ENCODE measurements around the gene NR5A1. TPM values are rescaled to one million over a fixed set of nuclear protein-coding genes. Genes with fewer than 3 reads are reported as not detected.

The NR5A1 gene
- total RNA-seq, 1 experiment from 2014 or later: 0.64 TPM

DNA sequence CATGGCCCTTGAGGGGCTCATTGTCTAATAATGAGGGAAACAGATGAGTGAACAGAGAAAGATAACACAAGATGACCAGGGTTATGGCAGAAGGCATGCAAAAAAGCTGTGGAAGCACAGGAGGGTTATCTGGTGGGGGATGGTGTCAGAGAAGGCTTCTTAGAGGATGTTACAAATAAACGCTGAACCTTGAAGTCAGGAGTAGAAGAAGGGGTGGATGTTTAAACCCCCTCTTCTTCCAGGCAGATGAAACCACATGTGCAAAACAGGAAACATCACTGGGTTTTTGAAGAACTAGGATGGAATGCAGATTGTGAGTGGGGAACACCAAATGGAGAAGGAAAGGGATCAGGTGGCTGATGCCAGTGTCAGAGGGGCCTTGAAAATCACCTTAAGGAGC is 41.8 kb upstream of the NR5A1 start:
- ChIA-PET POLR2A (no interaction called here), RAD21 (ENCODE audit: low non-redundant PET in 1 of 2, low total read pairs in 2 of 2, uncharacterized antibody in 2 of 2, unreplicated experiment in 2 of 2) (no interaction called here), CTCF (interaction anchor here (2.4 kb wide), 1 partner anchor 12 kb away, joined by 11 read pairs; no protein-coding TSS in a partner anchor)
- no peak overlapping the region for H3K4me3 ChIP-seq (replicated peaks in 1 of 2; ENCODE audit: low read depth in 1 of 2, low read length in 2 of 2)
- no peak overlapping the region for H3K27ac ChIP-seq (ENCODE audit: low read depth, low read length)
- no peaks in the 10 kb centered on the region for H3K9me2 ChIP-seq (ENCODE audit: insufficient read depth)
- no peaks in the 10 kb centered on the region for H3K36me3 ChIP-seq (ENCODE audit: control insufficient read depth in 1 of 2, insufficient read depth in 2 of 2, low read length in 2 of 2)
- no peak overlapping the region for H2AFZ ChIP-seq (ENCODE audit: low read depth, low read length, poor library complexity, severe bottlenecking)
- H3K9ac ChIP-seq (ENCODE audit: low read length): no peak overlapping the region
- peaks cover 2 to 21% of the 10 kb centered on the region in 2 experiments; a peak in 3 of 4 replicates for H3K4me1 ChIP-seq (ENCODE audit: control insufficient read depth in 1 of 2, insufficient read depth in 2 of 2, low read length in 2 of 2)
- TF ChIP-seq, protein P1, sequence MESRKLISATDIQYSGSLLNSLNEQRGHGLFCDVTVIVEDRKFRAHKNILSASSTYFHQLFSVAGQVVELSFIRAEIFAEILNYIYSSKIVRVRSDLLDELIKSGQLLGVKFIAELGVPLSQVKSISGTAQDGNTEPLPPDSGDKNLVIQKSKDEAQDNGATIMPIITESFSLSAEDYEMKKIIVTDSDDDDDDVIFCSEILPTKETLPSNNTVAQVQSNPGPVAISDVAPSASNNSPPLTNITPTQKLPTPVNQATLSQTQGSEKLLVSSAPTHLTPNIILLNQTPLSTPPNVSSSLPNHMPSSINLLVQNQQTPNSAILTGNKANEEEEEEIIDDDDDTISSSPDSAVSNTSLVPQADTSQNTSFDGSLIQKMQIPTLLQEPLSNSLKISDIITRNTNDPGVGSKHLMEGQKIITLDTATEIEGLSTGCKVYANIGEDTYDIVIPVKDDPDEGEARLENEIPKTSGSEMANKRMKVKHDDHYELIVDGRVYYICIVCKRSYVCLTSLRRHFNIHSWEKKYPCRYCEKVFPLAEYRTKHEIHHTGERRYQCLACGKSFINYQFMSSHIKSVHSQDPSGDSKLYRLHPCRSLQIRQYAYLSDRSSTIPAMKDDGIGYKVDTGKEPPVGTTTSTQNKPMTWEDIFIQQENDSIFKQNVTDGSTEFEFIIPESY (IDR thresholded peaks at IDR 0.05; ENCODE audit: extremely low read depth, insufficient replicate concordance, low read length): no peak
- TF ChIP-seq EZH2phosphoT487 (IDR thresholded peaks at IDR 0.05; ENCODE audit: borderline replicate concordance) (no peak), FOSL1 (IDR thresholded peaks at IDR 0.05; ENCODE audit: low read depth) (no peak), TCF7L2 (IDR thresholded peaks at IDR 0.05; ENCODE audit: borderline replicate concordance, extremely low read depth, insufficient read depth, insufficient read length) (no peak), SIN3A (IDR thresholded peaks at IDR 0.05; ENCODE audit: low read depth) (no peak), ATF3 (IDR thresholded peaks at IDR 0.05) (no peak), REST (IDR thresholded peaks at IDR 0.05; ENCODE audit: low read depth) (no peak), ELF1 (IDR thresholded peaks at IDR 0.05; ENCODE audit: borderline replicate concordance, low read depth) (no peak), YY1 (IDR thresholded peaks at IDR 0.05; ENCODE audit: extremely low read depth, insufficient replicate concordance, low read depth, low read length) (no peak), EGR1 (IDR thresholded peaks at IDR 0.05; ENCODE audit: low read depth) (no peak), RAD21 (IDR thresholded peaks at IDR 0.05; ENCODE audit: low read depth) (no peak), CTCF (IDR thresholded peaks at IDR 0.05 in 2 of 3, conservative IDR thresholded peaks at IDR 0.05 in 1 of 3; ENCODE audit: borderline replicate concordance in 1 of 3, insufficient read depth in 1 of 3, low read depth in 2 of 3, low read length in 2 of 3) (no peak), POLR2AphosphoS5 (IDR thresholded peaks at IDR 0.05; ENCODE audit: low read depth, low read length) (no peak), CEBPB (IDR thresholded peaks at IDR 0.05; ENCODE audit: low read depth) (no peak), EZH2 (IDR thresholded peaks at IDR 0.05) (no peak), JUND (IDR thresholded peaks at IDR 0.05) (no peak), ZFX (IDR thresholded peaks at IDR 0.05) (no peak)
- TF ChIP-seq, protein P2, sequence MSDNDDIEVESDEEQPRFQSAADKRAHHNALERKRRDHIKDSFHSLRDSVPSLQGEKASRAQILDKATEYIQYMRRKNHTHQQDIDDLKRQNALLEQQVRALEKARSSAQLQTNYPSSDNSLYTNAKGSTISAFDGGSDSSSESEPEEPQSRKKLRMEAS (IDR thresholded peaks at IDR 0.05): no peak
- no peak for DNase-seq (ENCODE audit: low read depth, low spot score)
- no peaks in the 10 kb centered on the region for H3K27me3 ChIP-seq (ENCODE audit: insufficient read depth, low read length)
- no peak for ATAC-seq
- intact Hi-C loops (cut with micrococcal nuclease): no loop called here
- H4K20me1 ChIP-seq (ENCODE audit: insufficient read depth): no peaks in the 10 kb centered on the region
- BruUV-seq (replicated peaks): no TSS peak
- no peak overlapping the region for H3K4me2 ChIP-seq (ENCODE audit: low read length)
- no peaks in the 10 kb centered on the region for H3K9me3 ChIP-seq (ENCODE audit: control insufficient read depth in 1 of 2, insufficient read depth in 1 of 2, low read depth in 1 of 2, low read length in 2 of 2)
- H3K79me2 ChIP-seq (ENCODE audit: insufficient read depth, low read length): no peaks in the 10 kb centered on the region

All from HCT116 (cell line).